A673 (cell line): ENCODE measurements around the gene GOLGA6C. TPM values are rescaled to one million over a fixed set of nuclear protein-coding genes. Genes with fewer than 3 reads are reported as not detected.
"Not testable (repeated sequence)": the region's sequence is repeated elsewhere in the genome, so short reads cannot be mapped to it uniquely, and the experiment has no call there.

Experiments
- BruUV-seq: library from RNA; stranded (reverse); fragments of 400-500 nt; replicated peaks from 2 replicates; lab custom pipeline; 2021; lab: Mats Ljungman, UMichigan
- CTCF ChIA-PET: fragments of 300-600 bp; sonication (Branson Sonifier 250); formaldehyde crosslinking; loops from one replicate; lab custom pipeline; 2022; ENCODE audit warnings: antibody characterized with exemption; lab: Charles Lee
- POLR2A ChIA-PET: fragments of 300-600 bp; sonication (Branson Sonifier 250); formaldehyde crosslinking; loops from one replicate; lab custom pipeline; 2022; ENCODE audit warnings: antibody characterized with exemption; ENCODE audit not compliant: low non-redundant PET; lab: Charles Lee
- DNase-seq: peaks from one replicate; pipeline ENCODE4 v3.0.0-alpha.2; 2015; ENCODE audit warnings: low spot score
- H3K27ac ChIP-seq: fragments of 200-600 bp; sonication (generic); 2 replicates; pipeline ENCODE4 v1.5.1; 2016; ENCODE audit warnings: mixed run types, low read depth, mild to moderate bottlenecking, mixed read lengths, antibody characterized with exemption, low read length; ENCODE audit not compliant: poor library complexity, severe bottlenecking
- H3K27me3 ChIP-seq: fragments of 200-600 bp; sonication (generic); replicated peaks from 2 replicates; pipeline ENCODE4 v1.6.1; 2017; ENCODE audit warnings: mixed run types, low read depth, mild to moderate bottlenecking, mixed read lengths, antibody characterized with exemption, low read length; ENCODE audit not compliant: insufficient read depth, poor library complexity
- H3K36me3 ChIP-seq: fragments of 200-600 bp; sonication (generic); 2 replicates; pipeline ENCODE4 v1.6.1; 2016; ENCODE audit warnings: mixed run types, mild to moderate bottlenecking, mixed read lengths, antibody characterized with exemption, low read length; ENCODE audit not compliant: insufficient read depth, poor library complexity, severe bottlenecking
- H3K4me1 ChIP-seq: fragments of 200-600 bp; sonication (generic); 2 replicates; pipeline ENCODE4 v1.6.1; 2017; ENCODE audit warnings: mixed run types, mild to moderate bottlenecking, mixed read lengths, antibody characterized with exemption, low read length; ENCODE audit not compliant: insufficient read depth, poor library complexity, severe bottlenecking
- H3K4me3 ChIP-seq: fragments of 200-600 bp; sonication (generic); 2 replicates; pipeline ENCODE4 v1.5.1; 2016; ENCODE audit warnings: low read depth, mixed run types, mild to moderate bottlenecking, mixed read lengths, low read length; ENCODE audit not compliant: poor library complexity, severe bottlenecking
- H3K9me3 ChIP-seq: fragments of 200-600 bp; sonication (generic); 2 replicates; pipeline ENCODE4 v1.6.1; 2016; ENCODE audit warnings: mixed run types, low read depth, mild to moderate bottlenecking, mixed read lengths, antibody characterized with exemption, low read length; ENCODE audit not compliant: poor library complexity, severe bottlenecking
- EZH2 ChIP-seq: fragments of 200-600 bp; sonication (generic); IDR thresholded peaks from 2 replicates; pipeline ENCODE4 v1.6.1; 2017; ENCODE audit warnings: borderline replicate concordance, low read depth, mild to moderate bottlenecking, mixed read lengths, antibody characterized with exemption, low read length; ENCODE audit not compliant: poor library complexity, severe bottlenecking
- intact Hi-C: fragments of 100-400 bp; cut with micrococcal nuclease; formaldehyde crosslinking; loops from one replicate; pipeline ENCODE4 v1.10.0; 2022; ENCODE audit not compliant: unreplicated experiment
- total RNA-seq: library from RNA; stranded (reverse); gene quantifications from 2 replicates; pipeline ENCODE4 v1.2.3, GENCODE V29; 2021
- TF ChIP-seq, protein P1 (sequence below): fragments of 300-800, 200-600 bp; sonication (generic); conservative IDR thresholded peaks from 2 replicates; pipeline ENCODE4 v1.5.1; 2017; ENCODE audit warnings: low read depth, mild to moderate bottlenecking, antibody characterized with exemption, low read length, moderate library complexity, mixed read lengths

The GOLGA6C gene
- total RNA-seq, 1 experiment from 2014 or later, result not detected

DNA sequence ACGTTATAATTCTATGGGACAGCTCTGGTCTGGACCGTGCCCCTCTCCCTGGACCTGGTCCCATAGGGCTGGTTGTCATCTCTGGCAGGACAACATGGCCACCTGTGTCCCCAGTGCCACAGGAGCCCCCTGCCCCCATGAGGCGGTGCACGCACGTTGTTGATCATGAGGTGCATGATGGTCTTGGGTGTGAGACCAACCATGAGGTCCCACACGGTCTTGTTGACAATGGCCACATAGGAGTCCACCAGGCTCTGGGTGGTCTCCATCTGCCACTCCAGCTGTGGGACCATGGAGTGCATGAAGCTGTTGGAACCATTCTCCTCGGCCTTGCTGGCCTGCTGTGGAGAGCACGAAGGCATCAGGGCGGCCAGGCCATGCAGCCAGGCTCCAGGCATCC lies 44.2 kb downstream of the GOLGA6C start:
- H3K9me3 ChIP-seq, result no peaks in the 10 kb centered on the region
- H3K36me3 ChIP-seq, result no peaks in the 10 kb centered on the region
- no peaks in the 10 kb centered on the region for H3K27me3 ChIP-seq
- no peak for TF ChIP-seq EZH2
- TF ChIP-seq, protein P1, sequence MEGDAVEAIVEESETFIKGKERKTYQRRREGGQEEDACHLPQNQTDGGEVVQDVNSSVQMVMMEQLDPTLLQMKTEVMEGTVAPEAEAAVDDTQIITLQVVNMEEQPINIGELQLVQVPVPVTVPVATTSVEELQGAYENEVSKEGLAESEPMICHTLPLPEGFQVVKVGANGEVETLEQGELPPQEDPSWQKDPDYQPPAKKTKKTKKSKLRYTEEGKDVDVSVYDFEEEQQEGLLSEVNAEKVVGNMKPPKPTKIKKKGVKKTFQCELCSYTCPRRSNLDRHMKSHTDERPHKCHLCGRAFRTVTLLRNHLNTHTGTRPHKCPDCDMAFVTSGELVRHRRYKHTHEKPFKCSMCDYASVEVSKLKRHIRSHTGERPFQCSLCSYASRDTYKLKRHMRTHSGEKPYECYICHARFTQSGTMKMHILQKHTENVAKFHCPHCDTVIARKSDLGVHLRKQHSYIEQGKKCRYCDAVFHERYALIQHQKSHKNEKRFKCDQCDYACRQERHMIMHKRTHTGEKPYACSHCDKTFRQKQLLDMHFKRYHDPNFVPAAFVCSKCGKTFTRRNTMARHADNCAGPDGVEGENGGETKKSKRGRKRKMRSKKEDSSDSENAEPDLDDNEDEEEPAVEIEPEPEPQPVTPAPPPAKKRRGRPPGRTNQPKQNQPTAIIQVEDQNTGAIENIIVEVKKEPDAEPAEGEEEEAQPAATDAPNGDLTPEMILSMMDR, result no peak
- BruUV-seq, result no TSS peak
- intact Hi-C loops, result no loop called here
- DNase-seq, result no peak
- CTCF ChIA-PET, result no interaction called here
- POLR2A ChIA-PET, result no interaction called here
- no peaks in the 10 kb centered on the region for H3K4me1 ChIP-seq
- H3K27ac ChIP-seq, result no peak overlapping the region
- no peak overlapping the region for H3K4me3 ChIP-seq

DNA sequence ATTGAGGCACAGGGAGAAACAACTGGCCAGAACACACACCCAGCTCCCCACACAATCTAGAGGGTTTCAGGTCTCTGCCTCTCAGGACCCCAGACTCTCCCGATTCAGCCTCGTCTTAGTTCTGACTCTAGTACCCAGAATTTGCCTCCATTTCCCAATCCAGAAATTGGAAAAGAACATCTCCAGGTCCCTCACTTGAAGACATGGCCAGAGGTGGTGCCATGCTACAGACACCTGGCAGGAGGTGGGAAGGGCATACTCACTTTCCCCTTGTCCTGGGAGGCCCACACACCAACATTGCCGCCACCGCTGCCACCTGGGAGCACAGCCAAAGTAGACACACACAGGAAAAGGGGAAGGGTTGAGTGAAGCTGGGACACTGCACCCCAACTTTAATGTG lies 44.6 kb downstream of the GOLGA6C start:
- POLR2A ChIA-PET, H3K9me3 ChIP-seq, DNase-seq, H3K4me3 ChIP-seq, H3K27ac ChIP-seq, intact Hi-C loops, CTCF ChIA-PET, BruUV-seq, H3K36me3 ChIP-seq, H3K27me3 ChIP-seq, H3K4me1 ChIP-seq: not testable (repeated sequence)

- CTCF ChIA-PET, result no interaction called here
- H3K27ac ChIP-seq, result no peak overlapping the region
- TF ChIP-seq, protein P1, result no peak
- no peak for TF ChIP-seq EZH2
- no peak for DNase-seq
- POLR2A ChIA-PET, result no interaction called here
- no peaks in the 10 kb centered on the region for H3K4me1 ChIP-seq
- BruUV-seq, result no TSS peak
- intact Hi-C loops, result no loop called here
- H3K27me3 ChIP-seq, result no peaks in the 10 kb centered on the region
- H3K36me3 ChIP-seq, result no peaks in the 10 kb centered on the region
- no peaks in the 10 kb centered on the region for H3K9me3 ChIP-seq
- no peak overlapping the region for H3K4me3 ChIP-seq
Measured at GRCh38 chr15:75306188-75306587, 48.1 kb downstream of the GOLGA6C start.

- ChIA-PET CTCF (no interaction called here), POLR2A (no interaction called here)
- peak; percentile 69 for DNase-seq
- Histone ChIP-seq H3K4me1 (no peaks in the 10 kb centered on the region), H3K4me3 (no peak overlapping the region), H3K36me3 (no peaks in the 10 kb centered on the region), H3K27me3 (no peaks in the 10 kb centered on the region), H3K27ac (no peak overlapping the region), H3K9me3 (no peaks in the 10 kb centered on the region)
- intact Hi-C loops, result loop anchor here (1.0 kb wide), 1 partner anchor 279 kb away; no protein-coding TSS in a partner anchor
- no peak for TF ChIP-seq EZH2
- TF ChIP-seq, protein P1, result peak; percentile 66
- no TSS peak for BruUV-seq
Measured at GRCh38 chr15:75307778-75308390, 49.8 kb downstream of the GOLGA6C start.
